Neural cell (in vitro differentiated cells): ENCODE results near the gene OGFOD2. TPM values are rescaled to one million over a fixed set of nuclear protein-coding genes. Genes with fewer than 3 reads are reported as not detected.

ENCODE experiments used
- H2AFZ ChIP-seq: fragments of 200-600, 300-800 bp; sonication (generic), shearing (Covaris generic); 2 replicates; pipeline ENCODE4 v1.6.0; 2014; ENCODE audit warnings: low read depth, mild to moderate bottlenecking, antibody characterized with exemption, low read length, moderate library complexity
- H3F3A ChIP-seq: fragments of 200-600 bp; shearing (Covaris generic); 2 replicates; pipeline ENCODE4 v1.6.1; 2016; ENCODE audit warnings: mild to moderate bottlenecking, moderate library complexity, mixed read lengths, antibody characterized with exemption, low read length; ENCODE audit not compliant: insufficient read depth, poor library complexity, severe bottlenecking
- H3K27ac ChIP-seq: fragments of 200-600, 300-800 bp; sonication (generic), shearing (Covaris generic); 2 replicates; pipeline ENCODE4 v1.5.1; 2014; ENCODE audit warnings: mild to moderate bottlenecking, low read length, moderate library complexity
- H3K27me3 ChIP-seq: fragments of 300-800, 200-600 bp; sonication (generic), shearing (Covaris generic); 2 replicates; pipeline ENCODE4 v1.6.0; 2014; ENCODE audit warnings: mild to moderate bottlenecking, low read depth, low read length, moderate library complexity; ENCODE audit not compliant: insufficient read depth
- H3K36me3 ChIP-seq: fragments of 300-800, 200-600 bp; sonication (generic), shearing (Covaris generic); 2 replicates; pipeline ENCODE4 v1.5.1; 2014; ENCODE audit warnings: mild to moderate bottlenecking, antibody characterized with exemption, low read length, moderate library complexity; ENCODE audit not compliant: insufficient read depth
- H3K4me2 ChIP-seq: fragments of 300-800, 200-600 bp; sonication (generic), shearing (Covaris generic); 2 replicates; pipeline ENCODE4 v1.6.0; 2014; ENCODE audit warnings: mild to moderate bottlenecking, low read length
- H3K4me3 ChIP-seq: fragments of 300-800, 200-600 bp; sonication (generic), shearing (Covaris generic); 2 replicates; pipeline ENCODE4 v1.5.1; 2014; ENCODE audit warnings: mild to moderate bottlenecking, low read length, moderate library complexity
- H3K79me2 ChIP-seq: fragments of 200-600 bp; shearing (Covaris generic); replicated peaks from 2 replicates; pipeline ENCODE4 v1.6.0; 2014; ENCODE audit warnings: mild to moderate bottlenecking, low read length, moderate library complexity; ENCODE audit not compliant: insufficient read depth
- H3K9ac ChIP-seq: fragments of 300-800, 200-600 bp; sonication (generic), shearing (Covaris generic); 2 replicates; pipeline ENCODE4 v1.6.1; 2016; ENCODE audit warnings: mild to moderate bottlenecking, low read length, mixed read lengths
- H3K9me2 ChIP-seq: fragments of 200-600 bp; shearing (Covaris generic); 2 replicates; pipeline ENCODE4 v1.6.1; 2016; ENCODE audit warnings: mild to moderate bottlenecking, low read length, mixed read lengths; ENCODE audit not compliant: insufficient read depth
- H3K9me3 ChIP-seq: fragments of 200-600, 300-800 bp; sonication (generic), shearing (Covaris generic); 2 replicates; pipeline ENCODE4 v1.6.1; 2016; ENCODE audit warnings: mild to moderate bottlenecking, mixed run types, low read length, moderate library complexity, mixed read lengths
- H4K20me1 ChIP-seq: fragments of 200-600 bp; shearing (Covaris generic); 2 replicates; pipeline ENCODE4 v1.6.1; 2016; ENCODE audit warnings: mild to moderate bottlenecking, mixed run types; ENCODE audit not compliant: insufficient read depth
- CTCF ChIP-seq: fragments of 450-650 bp; IDR thresholded peaks from 2 replicates; pipeline ENCODE4 v1.5.1; 2014; ENCODE audit warnings: antibody characterized with exemption, mild to moderate bottlenecking, moderate library complexity; ENCODE audit not compliant: poor library complexity, severe bottlenecking
- EP300 ChIP-seq: fragments of 450-650 bp; conservative IDR thresholded peaks from 2 replicates; pipeline ENCODE4 v1.6.1; 2014; ENCODE audit warnings: antibody characterized with exemption, mild to moderate bottlenecking, moderate library complexity; ENCODE audit not compliant: poor library complexity, severe bottlenecking
- MXI1 ChIP-seq: fragments of 450-650 bp; conservative IDR thresholded peaks from 2 replicates; pipeline ENCODE4 v1.6.1; 2014; ENCODE audit warnings: antibody characterized with exemption, mild to moderate bottlenecking; ENCODE audit not compliant: poor library complexity, severe bottlenecking
- POLR2AphosphoS5 ChIP-seq: IDR thresholded peaks from 2 replicates; pipeline ENCODE4 v1.6.1; 2012
- RAD21 ChIP-seq: fragments of 450-650 bp; conservative IDR thresholded peaks from 2 replicates; pipeline ENCODE4 v1.6.1; 2014; ENCODE audit warnings: antibody characterized with exemption, mild to moderate bottlenecking, moderate library complexity
- SMC3 ChIP-seq: fragments of 450-650 bp; conservative IDR thresholded peaks from 2 replicates; pipeline ENCODE4 v1.6.1; 2014; ENCODE audit warnings: antibody characterized with exemption, mild to moderate bottlenecking, moderate library complexity; ENCODE audit not compliant: poor library complexity
- TAF1 ChIP-seq: IDR thresholded peaks from 2 replicates; pipeline ENCODE4 v1.6.1; 2012; ENCODE audit warnings: low read depth
- polyA plus RNA-seq: library from polyadenylated mRNA; depleted of rRNA; stranded (reverse); fragments of >200 nt; gene quantifications from 2 replicates; pipeline ENCODE4 v1.2.3, GENCODE V29; 2014
- TF ChIP-seq, protein P1 (sequence below): IDR thresholded peaks from 2 replicates; pipeline ENCODE4 v1.6.1; 2012; ENCODE audit warnings: borderline replicate concordance

OGFOD2 gene
- polyA plus RNA-seq, 1 donor from 2014 or later, result 27.8 TPM

DNA sequence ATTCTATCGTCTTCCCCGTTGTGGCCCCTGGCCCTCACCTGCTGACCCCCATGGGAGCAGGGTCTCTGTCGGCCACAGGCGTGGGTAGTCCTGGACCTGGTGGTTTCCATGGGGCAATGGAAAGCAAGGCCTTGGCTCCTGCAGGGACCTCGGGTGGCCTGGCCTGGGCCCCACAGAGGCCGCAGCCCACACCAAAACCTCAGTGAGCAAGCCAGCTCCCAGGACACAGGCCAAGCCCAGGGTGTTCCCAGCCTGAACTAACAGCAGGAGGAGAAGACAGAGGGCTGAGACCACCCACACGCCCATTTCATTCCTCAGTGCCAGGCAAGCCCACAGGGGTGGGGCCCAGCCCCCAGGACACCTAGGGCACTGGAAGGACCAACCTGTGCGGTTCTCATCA is 25.6 kb upstream of the OGFOD2 start:
- H4K20me1 ChIP-seq, result no peaks in the 10 kb centered on the region
- no peaks in the 10 kb centered on the region for H3K9me3 ChIP-seq
- no peak overlapping the region for H3K4me2 ChIP-seq
- no peaks in the 10 kb centered on the region for H3K79me2 ChIP-seq
- TF ChIP-seq, protein P1, sequence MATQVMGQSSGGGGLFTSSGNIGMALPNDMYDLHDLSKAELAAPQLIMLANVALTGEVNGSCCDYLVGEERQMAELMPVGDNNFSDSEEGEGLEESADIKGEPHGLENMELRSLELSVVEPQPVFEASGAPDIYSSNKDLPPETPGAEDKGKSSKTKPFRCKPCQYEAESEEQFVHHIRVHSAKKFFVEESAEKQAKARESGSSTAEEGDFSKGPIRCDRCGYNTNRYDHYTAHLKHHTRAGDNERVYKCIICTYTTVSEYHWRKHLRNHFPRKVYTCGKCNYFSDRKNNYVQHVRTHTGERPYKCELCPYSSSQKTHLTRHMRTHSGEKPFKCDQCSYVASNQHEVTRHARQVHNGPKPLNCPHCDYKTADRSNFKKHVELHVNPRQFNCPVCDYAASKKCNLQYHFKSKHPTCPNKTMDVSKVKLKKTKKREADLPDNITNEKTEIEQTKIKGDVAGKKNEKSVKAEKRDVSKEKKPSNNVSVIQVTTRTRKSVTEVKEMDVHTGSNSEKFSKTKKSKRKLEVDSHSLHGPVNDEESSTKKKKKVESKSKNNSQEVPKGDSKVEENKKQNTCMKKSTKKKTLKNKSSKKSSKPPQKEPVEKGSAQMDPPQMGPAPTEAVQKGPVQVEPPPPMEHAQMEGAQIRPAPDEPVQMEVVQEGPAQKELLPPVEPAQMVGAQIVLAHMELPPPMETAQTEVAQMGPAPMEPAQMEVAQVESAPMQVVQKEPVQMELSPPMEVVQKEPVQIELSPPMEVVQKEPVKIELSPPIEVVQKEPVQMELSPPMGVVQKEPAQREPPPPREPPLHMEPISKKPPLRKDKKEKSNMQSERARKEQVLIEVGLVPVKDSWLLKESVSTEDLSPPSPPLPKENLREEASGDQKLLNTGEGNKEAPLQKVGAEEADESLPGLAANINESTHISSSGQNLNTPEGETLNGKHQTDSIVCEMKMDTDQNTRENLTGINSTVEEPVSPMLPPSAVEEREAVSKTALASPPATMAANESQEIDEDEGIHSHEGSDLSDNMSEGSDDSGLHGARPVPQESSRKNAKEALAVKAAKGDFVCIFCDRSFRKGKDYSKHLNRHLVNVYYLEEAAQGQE, result no peak
- H3K36me3 ChIP-seq, result no peaks in the 10 kb centered on the region
- H3K27ac ChIP-seq, result no peak overlapping the region
- H3K9ac ChIP-seq, result no peak overlapping the region
- no peaks in the 10 kb centered on the region for H3F3A ChIP-seq
- H2AFZ ChIP-seq, result no peak overlapping the region
- H3K27me3 ChIP-seq, result no peaks in the 10 kb centered on the region
- H3K4me3 ChIP-seq, result no peak overlapping the region
- no peaks in the 10 kb centered on the region for H3K9me2 ChIP-seq

DNA sequence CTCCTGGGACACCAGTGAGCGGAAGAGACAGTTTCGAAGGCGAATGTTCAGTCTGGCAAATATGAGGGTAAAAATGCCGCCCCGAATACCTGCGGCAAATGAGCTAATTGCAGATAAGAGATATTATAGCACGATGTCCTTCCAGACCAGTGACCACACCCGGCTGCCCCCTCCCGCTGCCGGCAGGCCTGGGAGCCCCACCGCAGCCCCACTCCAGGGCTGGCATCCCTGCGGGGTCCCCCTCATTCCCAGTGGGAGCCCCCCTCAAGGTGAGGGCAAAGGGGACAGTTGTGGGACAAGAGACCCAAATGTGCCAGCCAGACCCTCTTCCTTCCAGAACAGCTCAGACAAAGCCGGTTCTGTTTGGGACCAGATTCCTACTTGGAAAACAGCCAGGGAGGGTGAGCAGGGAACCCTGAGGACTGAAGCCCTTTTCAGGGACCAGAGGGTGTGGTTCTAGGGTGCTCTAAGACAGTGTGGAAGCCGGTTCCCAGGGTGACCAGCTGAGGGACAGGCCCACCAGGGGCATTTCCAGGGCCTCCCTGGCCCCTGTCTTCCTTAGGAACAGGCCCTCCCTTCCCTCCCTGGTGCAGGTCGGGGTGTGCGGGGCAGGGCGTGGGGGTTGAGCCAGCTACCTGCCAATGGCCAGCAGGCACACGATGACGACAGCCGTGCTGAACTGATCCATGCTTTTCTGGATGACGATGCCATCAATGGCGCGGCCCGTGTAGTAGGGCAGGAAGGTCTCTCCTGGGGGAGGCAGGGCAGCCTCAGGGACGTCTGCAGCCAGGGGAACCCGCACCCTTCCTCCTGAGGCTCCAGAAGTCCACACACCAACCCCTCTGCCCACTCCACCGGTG is 25.0 kb upstream of the OGFOD2 start:
- Histone ChIP-seq H3K36me3 (no peaks in the 10 kb centered on the region), H3K4me3 (no peak overlapping the region), H3K27ac (no peak overlapping the region)

More for the DNA sequence above, 25.0 kb upstream of the OGFOD2 start:
- Histone ChIP-seq H3K9me3 (no peaks in the 10 kb centered on the region), H3K79me2 (no peaks in the 10 kb centered on the region), H3K4me2 (no peak overlapping the region), H4K20me1 (no peaks in the 10 kb centered on the region), H3K9ac (no peak overlapping the region), H2AFZ (no peak overlapping the region), H3K27me3 (no peaks in the 10 kb centered on the region), H3F3A (no peaks in the 10 kb centered on the region), H3K9me2 (no peaks in the 10 kb centered on the region)
- TF ChIP-seq SMC3, result no peak
- TF ChIP-seq, protein P1, result no peak
- TF ChIP-seq RAD21, result no peak
- TF ChIP-seq POLR2AphosphoS5, result no peak
- TF ChIP-seq TAF1, result no peak
- no peak for TF ChIP-seq EP300
- no peak for TF ChIP-seq MXI1
- no peak for TF ChIP-seq CTCF
